ENCODE results near the gene PTPRK.

Gene PTPRK

DNA sequence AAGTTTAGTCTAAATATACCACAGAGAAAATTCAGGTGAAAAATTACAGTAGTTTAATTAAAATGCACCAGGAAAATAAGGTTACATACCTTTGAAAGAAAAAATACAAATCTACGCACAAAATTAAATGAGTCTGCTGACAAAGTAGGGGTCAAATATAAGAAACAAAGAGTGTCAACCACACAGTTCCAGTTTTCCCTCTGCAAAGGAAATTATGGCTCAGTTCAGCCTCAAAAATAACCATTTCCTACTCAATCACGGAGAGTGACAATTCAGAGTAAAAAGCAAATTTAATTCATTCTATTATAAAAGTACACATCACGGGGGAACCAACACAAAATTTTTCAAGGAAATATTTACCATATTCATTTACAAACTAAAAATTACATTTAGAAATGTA lies 124.8 kb downstream of the PTPRK start:
- Histone ChIP-seq H3K4me3 (replicated peaks; ENCODE audit: low read depth, low read length) (no peak overlapping the region), H3K36me3 (ENCODE audit: control insufficient read depth, insufficient read depth, low read length) (no peaks in the 10 kb centered on the region), H3K27me3 (replicated peaks; ENCODE audit: control insufficient read depth, insufficient read depth, low read length) (no peaks in the 10 kb centered on the region)
- no peak for DNase-seq (ENCODE audit: extremely low read depth, insufficient read length)
- TF ChIP-seq, protein P1, sequence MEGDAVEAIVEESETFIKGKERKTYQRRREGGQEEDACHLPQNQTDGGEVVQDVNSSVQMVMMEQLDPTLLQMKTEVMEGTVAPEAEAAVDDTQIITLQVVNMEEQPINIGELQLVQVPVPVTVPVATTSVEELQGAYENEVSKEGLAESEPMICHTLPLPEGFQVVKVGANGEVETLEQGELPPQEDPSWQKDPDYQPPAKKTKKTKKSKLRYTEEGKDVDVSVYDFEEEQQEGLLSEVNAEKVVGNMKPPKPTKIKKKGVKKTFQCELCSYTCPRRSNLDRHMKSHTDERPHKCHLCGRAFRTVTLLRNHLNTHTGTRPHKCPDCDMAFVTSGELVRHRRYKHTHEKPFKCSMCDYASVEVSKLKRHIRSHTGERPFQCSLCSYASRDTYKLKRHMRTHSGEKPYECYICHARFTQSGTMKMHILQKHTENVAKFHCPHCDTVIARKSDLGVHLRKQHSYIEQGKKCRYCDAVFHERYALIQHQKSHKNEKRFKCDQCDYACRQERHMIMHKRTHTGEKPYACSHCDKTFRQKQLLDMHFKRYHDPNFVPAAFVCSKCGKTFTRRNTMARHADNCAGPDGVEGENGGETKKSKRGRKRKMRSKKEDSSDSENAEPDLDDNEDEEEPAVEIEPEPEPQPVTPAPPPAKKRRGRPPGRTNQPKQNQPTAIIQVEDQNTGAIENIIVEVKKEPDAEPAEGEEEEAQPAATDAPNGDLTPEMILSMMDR (IDR thresholded peaks at IDR 0.05; ENCODE audit: insufficient read depth, low read length, poor library complexity, severe bottlenecking): no peak

- Histone ChIP-seq H3K4me3 (replicated peaks; ENCODE audit: low read depth, low read length) (no peak overlapping the region), H3K36me3 (ENCODE audit: control insufficient read depth, insufficient read depth, low read length) (no peaks in the 10 kb centered on the region), H3K27me3 (replicated peaks; ENCODE audit: control insufficient read depth, insufficient read depth, low read length) (no peaks in the 10 kb centered on the region)
- no peak for DNase-seq (ENCODE audit: extremely low read depth, insufficient read length)
- TF ChIP-seq, protein P1 (IDR thresholded peaks at IDR 0.05; ENCODE audit: insufficient read depth, low read length, poor library complexity, severe bottlenecking): no peak
Measured at GRCh38 chr6:128395188-128395587, 125.2 kb downstream of the PTPRK start.

GRCh38 chr6:128394167-128394566 lies 126.2 kb downstream of the PTPRK start:
- no peaks in the 10 kb centered on the region for H3K36me3 ChIP-seq (ENCODE audit: control insufficient read depth, insufficient read depth, low read length)
- no peak overlapping the region for H3K4me3 ChIP-seq (replicated peaks; ENCODE audit: low read depth, low read length)
- TF ChIP-seq, protein P1 (IDR thresholded peaks at IDR 0.05; ENCODE audit: insufficient read depth, low read length, poor library complexity, severe bottlenecking): no peak
- no peaks in the 10 kb centered on the region for H3K27me3 ChIP-seq (replicated peaks; ENCODE audit: control insufficient read depth, insufficient read depth, low read length)
- DNase-seq (ENCODE audit: extremely low read depth, insufficient read length): no peak

GRCh38 chr6:128389820-128390534 lies 130.4 kb downstream of the PTPRK start:
- Histone ChIP-seq H3K36me3 (ENCODE audit: control insufficient read depth, insufficient read depth, low read length) (no peaks in the 10 kb centered on the region), H3K27me3 (replicated peaks; ENCODE audit: control insufficient read depth, insufficient read depth, low read length) (no peaks in the 10 kb centered on the region), H3K4me3 (replicated peaks; ENCODE audit: low read depth, low read length) (no peak overlapping the region)
- TF ChIP-seq, protein P1 (IDR thresholded peaks at IDR 0.05; ENCODE audit: insufficient read depth, low read length, poor library complexity, severe bottlenecking): no peak
- no peak for DNase-seq (ENCODE audit: extremely low read depth, insufficient read length)

- Histone ChIP-seq H3K4me3 (replicated peaks; ENCODE audit: low read depth, low read length) (no peak overlapping the region), H3K36me3 (ENCODE audit: control insufficient read depth, insufficient read depth, low read length) (no peaks in the 10 kb centered on the region), H3K27me3 (replicated peaks; ENCODE audit: control insufficient read depth, insufficient read depth, low read length) (no peaks in the 10 kb centered on the region)
- no peak for DNase-seq (ENCODE audit: extremely low read depth, insufficient read length)
- TF ChIP-seq, protein P1 (IDR thresholded peaks at IDR 0.05; ENCODE audit: insufficient read depth, low read length, poor library complexity, severe bottlenecking): no peak
Measured at GRCh38 chr6:128388380-128388779, 132.0 kb downstream of the PTPRK start.

DNA sequence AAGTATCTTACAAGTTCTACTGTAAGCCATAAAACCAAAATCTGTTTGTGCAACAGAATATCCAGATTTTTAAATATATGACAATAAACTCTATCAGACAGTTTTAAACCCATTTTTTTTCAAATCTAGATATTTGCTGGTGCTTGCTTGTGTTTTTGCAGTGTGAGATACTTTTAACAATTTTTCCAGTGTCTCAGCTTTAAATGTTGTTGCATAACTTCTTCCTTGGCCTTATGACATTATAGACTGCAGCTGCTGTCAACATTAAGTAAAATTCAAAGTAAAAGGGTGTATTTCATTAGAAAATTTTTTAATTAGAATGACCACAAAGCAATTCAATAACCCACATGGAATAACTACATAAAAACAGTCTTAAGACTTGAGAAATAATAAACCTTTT lies 139.5 kb downstream of the PTPRK start:
- Histone ChIP-seq H3K4me3 (replicated peaks; ENCODE audit: low read depth, low read length) (no peak overlapping the region), H3K27me3 (replicated peaks; ENCODE audit: control insufficient read depth, insufficient read depth, low read length) (no peaks in the 10 kb centered on the region), H3K36me3 (ENCODE audit: control insufficient read depth, insufficient read depth, low read length) (no peaks in the 10 kb centered on the region)
- DNase-seq (ENCODE audit: extremely low read depth, insufficient read length): no peak
- TF ChIP-seq, protein P1 (IDR thresholded peaks at IDR 0.05; ENCODE audit: insufficient read depth, low read length, poor library complexity, severe bottlenecking): no peak
